NCI-H2196 (cell line): Measurements from ENCODE around the gene PRRT1B.
"Not testable (repeated sequence)": the region's sequence is repeated elsewhere in the genome, so short reads cannot be mapped to it uniquely, and the experiment has no call there.

Source experiments
- DNase-seq: peaks from one replicate; lab custom pipeline; 2025; ENCODE audit not compliant: unreplicated experiment; lab: John Stamatoyannopoulos, UW

The PRRT1B gene

DNA sequence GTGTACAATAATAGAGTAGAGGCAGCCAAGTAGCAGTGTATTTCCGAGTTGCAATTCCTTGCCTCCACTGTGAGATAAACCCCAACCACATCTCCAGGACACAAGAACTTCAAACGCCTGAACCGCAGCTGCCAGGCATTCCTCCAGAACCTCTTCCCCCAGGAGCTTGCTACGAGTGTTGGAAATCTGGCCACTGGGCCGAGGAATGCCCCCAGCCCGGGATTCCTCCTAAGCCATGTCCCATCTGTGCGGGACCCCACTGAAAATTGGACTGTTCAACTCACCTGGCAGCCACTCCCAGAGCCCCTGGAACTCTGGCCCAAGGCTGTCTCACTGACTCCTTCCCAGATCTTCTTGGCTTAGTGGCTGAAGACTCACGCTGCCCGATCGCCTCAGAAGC is 3.9 kb downstream of the PRRT1B start:
- DNase-seq, result not testable (repeated sequence)

DNA sequence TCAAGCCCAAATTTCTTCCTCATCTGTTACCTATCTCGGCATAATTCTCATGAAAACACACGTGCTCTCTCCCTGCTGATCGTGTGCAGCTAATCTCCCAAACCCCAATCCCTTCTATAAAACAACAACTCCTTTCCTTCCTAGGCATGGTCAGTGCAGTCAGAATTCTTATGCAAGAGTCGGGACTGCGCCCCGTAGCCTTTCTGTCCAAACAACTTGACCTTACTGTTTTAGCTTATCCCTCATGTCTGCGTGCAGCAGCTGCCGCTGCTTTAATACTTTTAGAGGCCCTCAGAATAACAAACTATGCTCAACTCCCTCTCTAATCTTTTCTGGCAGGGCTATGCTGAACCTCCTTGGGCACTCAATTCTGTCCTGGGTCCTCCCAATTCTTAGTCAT is 5.1 kb downstream of the PRRT1B start:
- DNase-seq, result not testable (repeated sequence)

DNA sequence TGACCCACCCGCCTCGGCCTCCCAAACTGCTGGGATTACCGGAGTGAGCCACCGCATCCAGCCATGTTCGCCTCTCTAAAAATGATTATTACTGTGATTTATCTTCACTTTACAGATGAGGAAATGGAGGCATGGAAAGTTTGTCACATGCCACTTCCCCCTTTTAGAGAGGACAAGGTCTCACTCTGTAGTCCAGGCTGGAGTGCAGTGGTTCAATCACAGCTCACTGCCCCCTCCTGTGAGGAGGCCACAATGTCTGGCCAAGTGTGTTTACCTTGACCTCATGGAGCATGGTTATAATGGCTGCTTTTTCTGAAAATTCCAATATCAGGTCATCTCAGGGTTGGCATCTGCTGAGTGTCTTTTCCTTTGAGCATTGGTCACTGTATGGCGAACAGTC is 6.7 kb downstream of the PRRT1B start:
- DNase-seq, result no peak

DNA sequence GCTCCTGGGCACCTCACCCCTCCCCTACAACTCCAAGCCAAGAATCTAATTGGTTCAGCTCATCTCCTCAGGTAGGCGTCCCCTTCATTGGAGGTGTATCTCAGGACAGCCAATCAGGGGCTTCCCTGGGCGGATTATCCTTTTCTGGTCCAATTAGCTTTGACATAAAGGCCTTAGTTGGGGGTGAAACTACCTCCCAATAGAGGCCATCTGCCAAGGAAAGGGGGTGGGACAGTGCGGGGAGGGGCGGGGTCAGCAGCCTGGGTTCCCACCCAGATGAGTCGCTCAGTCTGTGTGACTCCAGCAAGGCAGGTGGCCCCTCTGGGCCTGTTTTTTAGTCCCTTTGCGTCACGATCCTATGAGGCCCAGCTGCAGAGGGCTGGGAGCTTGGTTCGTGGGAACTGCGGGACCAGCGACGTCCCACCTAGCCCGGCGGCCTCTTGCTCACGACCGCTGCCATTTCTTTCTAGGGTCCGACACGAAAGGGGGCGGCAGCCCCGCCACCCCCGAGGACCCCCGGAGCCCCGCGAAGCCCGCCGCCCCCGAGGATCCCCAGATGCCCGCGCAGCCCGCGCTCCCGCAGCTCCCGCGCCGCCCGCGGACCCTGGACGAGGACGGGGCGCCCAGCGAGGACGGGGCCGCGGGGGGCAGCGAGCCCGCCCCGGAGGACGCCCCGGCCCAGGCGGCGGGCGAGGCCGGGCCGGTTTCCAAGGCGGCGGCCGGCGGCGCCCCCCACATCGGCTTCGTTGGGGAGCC is 8.9 kb downstream of the PRRT1B start:
- DNase-seq, result no peak

DNA sequence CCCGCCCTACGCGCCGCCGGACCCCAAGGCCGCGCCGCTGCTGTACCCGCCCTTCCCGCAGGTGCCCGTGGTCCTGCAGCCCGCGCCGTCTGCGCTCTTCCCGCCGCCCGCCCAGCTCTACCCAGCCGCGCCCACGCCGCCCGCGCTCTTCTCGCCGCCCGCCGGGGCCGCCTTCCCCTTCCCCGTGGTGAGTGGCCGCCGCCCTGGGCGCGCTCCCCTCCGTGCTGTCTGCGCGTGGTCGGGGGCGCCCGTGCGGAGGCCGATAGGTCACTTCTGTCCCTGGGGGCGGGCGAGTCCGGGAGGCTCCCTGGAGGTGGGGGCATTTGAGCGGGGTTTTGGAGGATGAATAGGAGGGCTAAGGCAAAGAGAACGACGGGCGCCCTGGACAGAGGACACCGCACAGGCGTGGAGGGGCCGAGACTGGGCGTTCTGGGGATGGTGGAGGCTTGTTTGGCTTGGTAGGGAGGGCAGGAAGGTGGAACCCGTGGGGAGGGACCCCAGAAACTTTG is 9.6 kb downstream of the PRRT1B start:
- no peak for DNase-seq

DNA sequence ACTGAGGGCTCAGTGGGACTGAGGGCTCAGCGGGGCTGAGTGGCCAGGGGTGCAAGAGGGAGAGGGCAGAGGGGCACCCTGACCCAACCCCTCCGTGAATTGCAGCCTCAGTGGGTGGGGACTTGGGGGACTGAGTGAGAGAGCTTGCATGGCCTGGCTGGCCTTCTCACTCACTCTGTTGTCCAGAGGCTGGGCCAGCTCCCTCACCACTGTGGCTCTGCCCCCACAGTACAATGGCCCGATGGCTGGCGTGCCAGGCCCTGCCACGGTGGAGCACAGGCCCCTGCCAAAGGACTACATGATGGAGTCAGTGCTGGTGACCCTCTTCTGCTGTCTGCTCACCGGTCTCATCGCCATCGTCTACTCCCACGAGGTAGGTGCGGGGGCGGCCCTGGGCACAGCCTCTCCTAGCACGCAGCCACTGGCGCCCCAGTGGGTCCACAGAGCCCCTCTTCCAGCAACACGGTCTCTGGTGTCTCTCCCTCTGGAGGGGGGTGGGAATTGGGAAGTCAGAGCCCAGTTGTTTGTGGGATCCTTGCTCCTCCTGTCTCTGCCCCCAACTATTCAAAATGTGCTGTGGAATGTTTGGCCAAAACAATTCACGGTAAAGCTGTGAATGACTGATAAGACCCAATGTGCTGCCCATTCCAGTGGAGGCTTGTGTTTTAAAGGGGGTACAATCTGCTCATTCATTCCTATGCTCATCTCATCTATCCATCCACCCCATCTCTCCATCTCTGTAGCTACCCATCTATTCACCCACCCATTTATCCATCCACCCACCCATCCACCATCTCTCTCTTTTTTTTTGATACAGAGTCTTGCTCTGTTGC is 10.7 kb downstream of the PRRT1B start:
- no peak for DNase-seq

DNA sequence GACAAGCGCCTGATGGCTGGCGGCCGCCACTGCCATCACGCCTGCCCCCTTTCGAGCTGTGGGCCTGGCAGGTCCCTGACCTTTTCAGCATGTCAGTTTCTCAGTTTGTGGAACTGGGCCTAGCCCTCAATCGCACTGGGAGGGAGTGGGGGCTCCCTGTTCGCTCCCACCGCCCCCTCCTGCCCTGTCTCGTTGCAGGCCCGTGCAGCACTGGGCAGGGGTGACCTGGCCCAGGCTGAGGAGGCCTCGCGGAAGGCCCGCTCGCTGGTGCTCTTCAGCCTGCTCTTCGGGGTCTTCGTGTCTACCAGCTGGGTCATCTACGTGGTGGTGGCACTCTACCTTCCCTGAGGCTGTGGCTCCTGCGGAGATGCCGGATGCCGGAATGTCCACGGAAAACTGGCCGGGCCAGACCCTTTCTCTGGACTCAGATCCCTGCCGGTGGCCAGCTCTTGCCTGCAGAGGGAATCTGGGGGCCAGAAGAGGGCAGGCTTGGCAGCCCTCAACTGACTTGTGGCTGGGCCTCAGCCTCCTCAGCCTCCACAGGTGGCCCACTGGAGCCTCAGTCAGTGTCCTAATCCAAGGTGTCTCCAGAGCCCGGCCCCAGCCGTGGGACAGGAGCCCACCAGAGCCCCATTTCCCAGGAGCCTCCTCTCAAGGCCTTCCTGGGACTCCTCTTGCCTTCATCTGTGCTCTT is 12.7 kb downstream of the PRRT1B start:
- no peak for DNase-seq

DNA sequence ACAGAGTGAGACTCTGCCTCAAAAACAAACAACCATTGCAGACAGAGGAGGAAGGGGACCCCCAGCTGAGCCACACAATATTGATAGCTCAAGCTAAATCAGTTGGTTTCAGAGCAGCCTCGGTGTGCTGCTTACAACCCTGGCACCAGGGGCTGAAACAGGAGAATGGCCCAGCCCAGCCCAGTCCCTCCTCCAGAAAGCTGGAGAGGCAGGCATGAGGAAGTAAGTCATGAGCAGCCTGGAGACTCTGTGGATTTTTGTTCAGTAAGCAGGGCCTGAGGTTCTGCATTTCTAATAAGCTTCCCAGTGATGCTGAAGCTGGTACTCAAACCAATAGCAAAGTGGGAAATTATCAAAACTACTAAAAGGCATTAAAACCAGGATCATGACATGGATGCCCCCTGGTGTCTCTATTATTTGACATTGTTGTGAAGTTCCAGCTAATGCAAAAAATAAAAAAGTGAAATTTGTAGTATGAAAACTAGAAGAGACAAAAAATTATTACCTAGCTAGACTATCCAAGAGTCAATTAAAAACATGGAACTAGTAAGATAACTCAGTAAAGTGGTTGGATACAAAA is 14.2 kb downstream of the PRRT1B start:
- DNase-seq, result no peak

DNA sequence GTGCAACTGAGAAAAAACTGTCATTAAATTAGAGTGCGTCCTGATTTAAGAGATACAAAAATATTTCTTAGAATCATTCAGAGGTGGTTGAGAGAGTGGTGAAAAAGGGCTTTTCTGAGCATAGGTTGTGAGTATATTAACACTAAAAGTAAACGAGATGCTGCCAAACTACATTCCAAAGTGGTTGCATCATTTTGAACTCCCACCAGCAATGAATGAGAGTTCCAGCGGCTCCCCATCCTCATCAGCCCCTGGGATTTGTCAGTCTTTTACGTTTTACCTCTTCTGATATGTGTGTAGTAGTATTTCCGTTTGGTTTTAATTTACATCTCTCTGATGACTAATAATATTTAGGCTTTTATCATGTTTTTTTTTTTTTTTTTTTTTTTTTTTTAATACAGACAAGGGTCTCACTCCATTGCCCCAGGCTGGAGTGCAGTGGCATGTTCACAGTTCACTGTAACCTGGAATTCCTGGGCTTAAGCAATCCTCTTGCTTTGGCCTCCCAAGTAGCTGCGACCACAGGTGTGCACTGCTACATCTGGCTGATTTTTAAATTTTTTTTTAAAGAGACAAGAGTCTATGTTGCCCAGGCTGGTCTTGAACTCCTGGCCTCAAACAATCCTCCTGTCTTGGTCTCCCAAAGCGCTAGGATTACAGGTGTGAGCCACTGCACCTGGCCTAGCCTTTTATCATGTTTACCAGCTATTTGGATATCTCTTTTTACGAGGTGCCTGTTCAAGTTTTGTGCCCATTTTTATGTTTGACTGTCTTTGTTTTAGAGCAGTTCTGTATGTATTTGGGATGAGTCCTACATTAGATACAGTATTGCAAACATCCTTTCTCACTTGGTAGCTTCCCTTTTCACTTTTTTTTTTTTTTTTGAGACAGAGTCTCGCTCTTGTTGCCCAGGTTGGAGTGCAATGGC is 17.0 kb downstream of the PRRT1B start:
- no peak for DNase-seq

DNA sequence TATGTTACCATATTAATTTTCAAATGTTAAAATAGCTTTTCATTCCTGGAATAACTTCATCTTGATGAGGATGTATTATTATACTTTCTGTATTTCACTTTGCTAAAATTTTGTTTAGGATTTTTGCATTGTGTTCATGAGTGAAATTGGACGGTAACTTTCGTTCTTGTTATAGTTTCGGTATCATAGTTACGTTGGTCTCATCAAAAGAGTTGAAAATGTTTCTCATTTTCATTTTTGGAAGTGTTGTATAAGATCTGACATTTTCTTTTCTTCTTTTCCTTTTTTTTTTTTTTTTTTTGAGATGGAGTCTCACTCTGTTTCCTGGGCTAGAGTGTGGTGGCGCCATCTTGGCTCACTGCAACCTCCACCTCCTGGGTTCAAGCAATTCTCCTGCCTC is 20.0 kb downstream of the PRRT1B start:
- DNase-seq, result no peak

DNA sequence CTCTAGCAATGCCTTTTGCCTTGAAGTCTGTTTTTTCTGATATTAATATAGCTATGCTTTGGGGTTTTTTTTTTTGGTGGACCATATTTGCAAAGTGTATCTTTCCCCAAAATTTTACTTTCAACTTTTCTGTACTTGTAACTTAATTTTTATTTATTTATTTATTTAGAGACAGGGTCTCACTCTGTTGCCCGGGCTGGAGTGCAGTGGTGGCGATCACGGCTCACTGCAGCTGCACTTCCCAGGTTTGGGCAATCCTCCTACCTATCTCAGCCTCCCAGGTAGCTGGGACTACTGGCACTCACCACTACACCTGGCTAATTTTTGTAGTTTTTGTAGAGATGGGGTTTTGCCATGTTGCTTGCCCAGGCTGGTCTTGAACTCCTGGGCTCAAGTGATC is 20.8 kb downstream of the PRRT1B start:
- no peak for DNase-seq

DNA sequence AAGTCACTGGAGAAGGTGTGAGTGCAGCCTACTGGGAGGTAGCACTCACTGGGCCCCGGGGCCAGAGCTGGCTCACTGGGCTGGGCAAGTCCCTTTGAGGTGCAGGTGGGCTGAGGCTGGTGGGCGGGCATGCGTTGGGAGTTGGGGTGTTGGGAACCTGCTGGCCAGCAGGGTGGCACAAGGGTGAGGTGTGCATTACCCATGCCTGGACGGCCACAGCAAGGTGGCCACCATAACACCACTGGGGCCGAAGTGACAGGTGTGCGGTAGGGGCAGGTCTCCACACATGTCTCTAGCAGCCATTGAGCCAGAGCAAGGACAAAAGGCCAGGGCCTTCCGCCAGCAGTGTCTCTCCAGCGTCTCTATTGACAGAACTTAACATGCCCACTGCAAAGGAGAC is 22.6 kb downstream of the PRRT1B start:
- DNase-seq, result no peak

DNA sequence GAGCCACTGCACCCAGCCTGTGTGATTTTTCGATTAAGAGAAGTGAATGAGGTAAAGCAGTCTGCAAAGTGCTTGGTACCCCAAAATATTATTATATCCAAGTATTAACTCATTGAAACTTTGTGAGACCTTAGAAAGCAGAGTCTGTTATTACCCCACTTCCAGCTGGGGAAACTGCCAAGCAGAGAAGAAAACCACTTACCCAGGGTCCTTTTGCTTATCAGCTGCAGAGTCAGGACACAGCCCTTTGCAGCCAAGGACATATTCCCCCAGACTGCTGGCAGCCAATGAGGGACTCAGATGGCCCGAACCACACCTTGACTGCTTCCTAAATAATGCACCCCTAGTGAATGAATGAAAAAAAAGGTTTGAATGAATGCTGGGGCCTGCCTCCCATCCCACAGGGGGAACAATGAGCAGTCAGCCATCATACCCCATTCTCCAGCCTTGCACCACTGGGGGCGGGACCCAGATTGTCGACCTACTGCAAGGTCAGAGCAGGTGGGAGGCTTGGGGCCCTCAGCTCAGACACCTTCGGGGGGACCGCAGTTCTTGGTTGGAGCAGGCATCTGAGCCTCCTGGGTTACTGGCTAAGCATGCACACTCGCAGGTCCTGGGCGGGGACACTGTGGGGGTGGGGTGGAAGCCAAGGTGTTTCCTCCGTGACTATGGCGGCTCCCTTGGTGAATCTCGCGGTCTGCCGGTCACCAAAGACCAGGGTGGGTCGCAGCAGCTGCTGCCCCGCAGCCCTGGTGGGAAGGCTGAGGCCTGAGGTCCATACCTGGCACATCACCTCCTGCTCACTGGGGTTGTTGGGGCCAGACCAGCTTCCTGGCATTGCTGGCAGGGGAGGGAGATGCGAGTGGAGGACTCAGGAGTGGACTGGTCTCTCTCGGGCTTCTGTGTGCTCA is 29.7 kb downstream of the PRRT1B start:
- DNase-seq, result no peak

DNA sequence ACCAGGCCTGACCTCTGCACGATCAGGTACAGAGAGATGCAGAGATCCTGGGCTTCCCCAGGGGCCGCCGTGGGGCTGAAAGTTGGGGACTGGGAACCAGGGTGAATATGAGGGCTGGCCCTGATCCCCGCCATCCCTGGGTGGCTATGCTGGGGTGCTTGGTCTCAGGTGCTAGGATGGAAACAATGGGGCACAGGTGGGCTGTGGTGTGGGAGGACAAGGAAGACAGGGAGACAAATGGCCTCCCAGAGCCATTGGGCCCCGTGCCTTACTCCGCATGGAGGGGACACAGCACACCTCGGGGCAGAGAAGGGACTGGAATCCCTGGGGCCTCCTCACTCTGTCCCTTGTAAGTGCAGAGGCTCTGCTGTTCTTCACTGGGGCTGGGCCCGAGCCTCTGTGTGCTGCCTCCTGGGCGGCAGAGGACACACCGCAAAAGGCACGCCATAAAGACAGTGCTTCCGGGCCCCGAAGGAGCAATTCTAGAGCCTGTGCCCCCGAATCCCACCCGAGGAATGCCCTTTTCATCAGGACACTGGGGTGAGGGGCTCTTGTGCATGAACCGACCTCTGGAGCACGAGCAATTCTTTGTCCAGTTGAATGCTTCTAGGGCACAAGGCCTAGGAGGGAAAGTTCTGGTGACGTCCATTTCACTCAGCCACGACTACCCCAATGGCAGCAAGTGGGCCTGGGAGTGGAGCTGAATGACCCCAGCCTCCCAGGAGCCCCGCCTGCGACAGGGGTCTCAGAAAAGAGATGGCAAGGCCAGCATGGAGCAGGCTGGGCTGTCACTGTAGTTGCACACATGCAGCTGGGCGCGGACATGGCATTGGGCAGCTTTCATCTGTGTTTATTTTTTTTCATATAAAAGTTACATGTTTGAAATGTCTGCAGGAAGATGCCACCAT is 30.9 kb downstream of the PRRT1B start:
- DNase-seq, result no peak

DNA sequence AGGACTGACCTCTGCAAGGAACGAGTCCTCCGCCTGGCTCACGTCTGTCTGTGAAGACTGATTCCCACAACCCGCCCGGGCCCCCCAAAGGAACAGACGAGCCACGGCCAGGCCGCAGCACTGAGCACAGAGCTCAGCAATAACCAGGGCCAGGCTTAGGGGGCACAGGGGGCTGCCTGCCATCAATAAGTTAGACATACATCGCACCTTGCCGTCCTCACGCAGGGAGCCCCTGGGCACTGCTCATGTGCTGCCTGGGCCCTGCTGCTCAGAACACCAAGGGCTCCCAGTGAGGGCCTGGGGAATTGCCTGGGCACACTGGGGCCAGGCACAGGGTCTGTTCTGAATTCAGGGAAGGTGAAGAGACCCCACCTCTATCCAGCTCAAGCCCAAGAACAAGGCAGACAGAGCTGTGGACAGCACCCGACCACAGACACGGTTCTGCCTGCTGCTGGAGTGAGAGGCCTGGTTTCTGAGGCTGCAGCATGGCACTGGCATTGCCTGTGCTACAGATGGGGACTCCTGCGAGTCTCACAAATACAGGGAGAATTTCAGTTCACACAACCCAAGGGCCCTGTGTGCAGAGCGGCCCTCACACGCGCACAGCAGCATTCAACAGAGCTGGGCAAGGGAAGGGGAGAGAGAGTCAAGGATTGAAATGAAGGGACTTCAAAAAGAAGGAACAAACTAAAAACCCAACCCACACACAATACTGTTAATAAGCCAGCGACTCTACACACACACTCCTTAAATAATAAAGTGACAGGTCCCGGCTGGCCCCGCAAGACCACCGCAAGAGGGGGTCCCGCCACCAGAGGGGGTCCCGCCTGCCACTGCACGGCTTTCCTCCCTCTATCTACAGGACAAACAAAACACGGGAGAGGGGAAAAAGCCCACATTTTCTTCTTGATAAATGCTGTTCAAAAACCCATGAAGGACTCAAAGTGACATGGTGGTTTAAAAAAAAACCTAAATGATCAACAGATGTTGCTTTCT is 32.0 kb downstream of the PRRT1B start:
- DNase-seq, result no peak

DNA sequence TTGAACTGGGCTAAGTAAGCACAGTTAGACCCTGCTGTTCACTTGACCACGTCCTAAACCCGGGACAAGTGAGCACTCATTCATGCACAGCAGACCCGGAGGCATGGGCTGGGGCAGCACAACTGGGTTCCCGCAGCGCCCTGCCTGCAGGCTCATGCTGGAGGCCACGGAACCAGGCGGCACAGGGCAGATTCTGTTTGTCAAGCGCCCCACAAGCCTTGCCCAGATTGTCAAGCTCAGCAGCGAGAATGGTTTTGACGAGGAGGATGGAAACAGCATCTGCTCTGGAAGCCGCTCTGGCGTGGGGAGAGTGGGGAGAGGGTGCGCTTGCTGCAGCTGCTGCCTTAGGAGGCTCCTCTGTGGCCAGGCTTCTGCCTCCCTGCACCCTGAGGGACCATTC is 32.7 kb downstream of the PRRT1B start:
- no peak for DNase-seq
